Gastroesophageal sphincter (tissue), 4 donors: ENCODE measurements around the gene SMTNL2. TPM values are rescaled to one million over a fixed set of nuclear protein-coding genes. Genes with fewer than 3 reads are reported as not detected.

Source experiments
- ATAC-seq: fragments of 150-250 bp; one replicate; pipeline ENCODE4 v1.9.1; 2016; ENCODE audit warnings: mild to moderate bottlenecking, moderate library complexity
- H3K27ac ChIP-seq, 4 donors: fragments of 200-600 bp; sonication (generic) in 3 of 4; 1 replicate in 3 of 4; 2 replicates in 1 of 4; pipeline ENCODE4 v1.5.1; 2016 to 2019
- H3K27me3 ChIP-seq: fragments of 200-600 bp; sonication (generic); one replicate; pipeline ENCODE4 v1.5.1; 2019
- H3K36me3 ChIP-seq, 2 donors: fragments of 200-600 bp; sonication (generic); one replicate each; pipeline ENCODE4 v1.5.1; 2019; ENCODE audit warnings: control low read depth in 1 of 2
- H3K4me1 ChIP-seq, 3 donors: fragments of 200-600 bp; sonication (generic); 1 replicate in 2 of 3; 2 replicates in 1 of 3; pipeline ENCODE4 v1.5.1; 2016 to 2019; ENCODE audit warnings: control low read depth in 2 of 3
- H3K4me3 ChIP-seq, 2 donors: fragments of 200-600 bp; sonication (generic); one replicate each; pipeline ENCODE4 v1.5.1; 2019; ENCODE audit warnings: mild to moderate bottlenecking in 1 of 2, moderate library complexity in 1 of 2
- H3K9me3 ChIP-seq, 3 donors: fragments of 200-600 bp; sonication (generic); one replicate each; pipeline ENCODE4 v1.5.1; 2017 to 2019; ENCODE audit warnings: control low read depth in 2 of 3
- EP300 ChIP-seq: sonication (generic); formaldehyde crosslinking; IDR thresholded peaks from one replicate; pipeline ENCODE4 v1.6.1; 2017; ENCODE audit warnings: antibody characterized with exemption, mild to moderate bottlenecking
- POLR2A ChIP-seq, 2 donors: fragments of 450-650 bp; IDR thresholded peaks; one replicate each; pipeline ENCODE4 v1.6.1; 2017; ENCODE audit warnings: antibody characterized with exemption in 2 of 2, mild to moderate bottlenecking in 2 of 2, moderate library complexity in 1 of 2
- POLR2AphosphoS5 ChIP-seq: sonication (generic); formaldehyde crosslinking; IDR thresholded peaks from one replicate; pipeline ENCODE4 v1.6.1; 2017; ENCODE audit warnings: antibody characterized with exemption
- WGBS, 2 donors: methylation state at CpG; one replicate each; pipeline ENCODE4 v1.1.5; 2018; ENCODE audit warnings: low coverage in 1 of 2; 5-methylcytosine and 5-hydroxymethylcytosine counted together
- total RNA-seq, 4 donors: library from RNA; depleted of rRNA; stranded (reverse); fragments of >200 nt; gene quantifications; one replicate each; pipeline ENCODE4 v1.1.0, GENCODE V29; 2016
- TF ChIP-seq, protein P1 (sequence below), 4 experiments: fragments of 200-600 bp in 2 of 4; fragments of 450-650 bp in 2 of 4; sonication (generic) in 1 of 4; IDR thresholded peaks; one replicate each; pipeline ENCODE4 v1.5.1; 2017 to 2019; ENCODE audit warnings: antibody characterized with exemption in 4 of 4, mild to moderate bottlenecking in 2 of 4, moderate library complexity in 2 of 4

SMTNL2 gene
- total RNA-seq, 4 donors from 2014 or later: 2.0 to 5.2 (median 3.7) TPM

DNA sequence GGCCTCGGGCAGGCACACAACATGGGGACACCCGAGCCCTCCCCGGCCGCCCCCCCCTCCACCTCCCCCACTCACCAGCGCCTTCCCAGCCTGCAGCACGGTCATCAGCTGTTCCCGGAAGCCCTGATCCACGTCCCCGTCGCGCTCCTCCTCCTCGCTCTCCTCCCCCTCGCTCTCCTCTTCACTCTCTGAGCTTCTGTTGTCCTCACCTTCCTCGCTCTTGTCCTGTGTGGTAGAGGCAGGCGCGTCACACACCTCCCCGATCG lies 39.4 kb upstream of the SMTNL2 start:
- ATAC-seq: no peak
- H3K27me3 ChIP-seq: no peaks in the 10 kb centered on the region
- H3K27ac ChIP-seq: no peak overlapping the region
- H3K9me3 ChIP-seq: no peaks in the 10 kb centered on the region
- H3K4me1 ChIP-seq: peaks cover 0 to 25% (median 0%) of the 10 kb centered on the region in 3 donors
- H3K4me3 ChIP-seq: no peak overlapping the region
- peaks cover 0 to 100% of the 10 kb centered on the region in 2 donors for H3K36me3 ChIP-seq
- 76 to 90% methylated on average over 7 to 14 of the region's 18 CpGs for WGBS, 2 donors
- TF ChIP-seq POLR2A (IDR thresholded peaks at IDR 0.05) (no peak), POLR2AphosphoS5 (no peak), EP300 (no peak)
- TF ChIP-seq, protein P1, sequence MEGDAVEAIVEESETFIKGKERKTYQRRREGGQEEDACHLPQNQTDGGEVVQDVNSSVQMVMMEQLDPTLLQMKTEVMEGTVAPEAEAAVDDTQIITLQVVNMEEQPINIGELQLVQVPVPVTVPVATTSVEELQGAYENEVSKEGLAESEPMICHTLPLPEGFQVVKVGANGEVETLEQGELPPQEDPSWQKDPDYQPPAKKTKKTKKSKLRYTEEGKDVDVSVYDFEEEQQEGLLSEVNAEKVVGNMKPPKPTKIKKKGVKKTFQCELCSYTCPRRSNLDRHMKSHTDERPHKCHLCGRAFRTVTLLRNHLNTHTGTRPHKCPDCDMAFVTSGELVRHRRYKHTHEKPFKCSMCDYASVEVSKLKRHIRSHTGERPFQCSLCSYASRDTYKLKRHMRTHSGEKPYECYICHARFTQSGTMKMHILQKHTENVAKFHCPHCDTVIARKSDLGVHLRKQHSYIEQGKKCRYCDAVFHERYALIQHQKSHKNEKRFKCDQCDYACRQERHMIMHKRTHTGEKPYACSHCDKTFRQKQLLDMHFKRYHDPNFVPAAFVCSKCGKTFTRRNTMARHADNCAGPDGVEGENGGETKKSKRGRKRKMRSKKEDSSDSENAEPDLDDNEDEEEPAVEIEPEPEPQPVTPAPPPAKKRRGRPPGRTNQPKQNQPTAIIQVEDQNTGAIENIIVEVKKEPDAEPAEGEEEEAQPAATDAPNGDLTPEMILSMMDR (IDR thresholded peaks at IDR 0.05): no peak

DNA sequence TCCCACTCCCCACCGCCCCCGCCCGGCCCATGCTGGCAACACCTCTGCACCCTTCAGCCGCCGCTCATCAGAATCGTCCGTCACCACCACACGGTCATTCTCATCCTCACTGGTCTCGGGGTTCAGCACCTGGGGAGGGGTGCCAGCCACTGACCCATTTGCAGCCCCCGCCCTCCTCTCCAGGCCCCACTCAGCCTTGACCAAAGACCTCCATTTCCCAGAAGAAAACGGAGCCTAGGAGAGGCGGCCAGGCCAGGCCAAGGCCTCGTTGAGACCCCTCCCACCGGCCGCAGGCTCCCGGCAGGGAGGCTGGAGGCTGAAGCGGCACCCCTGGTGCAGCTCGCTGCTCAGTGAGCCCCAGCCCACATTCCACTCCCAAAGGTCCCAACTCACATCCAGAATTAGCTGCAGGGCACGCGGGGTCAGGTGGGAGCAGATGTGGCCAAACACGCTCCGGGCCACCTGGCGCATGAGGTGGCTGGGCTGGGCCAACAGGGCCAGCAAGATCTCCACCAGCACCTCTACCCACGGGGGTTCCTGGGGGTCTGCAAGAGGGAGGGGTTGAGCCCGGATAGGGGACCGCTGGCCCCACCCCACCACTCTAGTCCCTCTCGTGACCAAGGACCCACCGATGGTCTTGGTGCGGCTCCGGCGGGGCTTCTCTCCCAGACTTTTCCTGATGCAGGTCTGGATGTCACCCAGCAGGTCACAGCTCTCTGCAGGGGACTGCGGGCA lies 38.9 kb upstream of the SMTNL2 start:
- TF ChIP-seq, protein P1 (IDR thresholded peaks at IDR 0.05): no peak
- TF ChIP-seq POLR2AphosphoS5 (no peak), EP300 (no peak), POLR2A (IDR thresholded peaks at IDR 0.05) (no peak)
- peaks cover 0 to 20% (median 0%) of the 10 kb centered on the region in 3 donors for H3K4me1 ChIP-seq
- ATAC-seq: no peak
- H3K36me3 ChIP-seq: peaks cover 0 to 100% of the 10 kb centered on the region in 2 donors
- no peaks in the 10 kb centered on the region for H3K9me3 ChIP-seq
- WGBS, 2 donors: 90 to 100% methylated on average over 2 of the region's 32 CpGs
- H3K27ac ChIP-seq: no peak overlapping the region
- no peak overlapping the region for H3K4me3 ChIP-seq
- no peaks in the 10 kb centered on the region for H3K27me3 ChIP-seq

DNA sequence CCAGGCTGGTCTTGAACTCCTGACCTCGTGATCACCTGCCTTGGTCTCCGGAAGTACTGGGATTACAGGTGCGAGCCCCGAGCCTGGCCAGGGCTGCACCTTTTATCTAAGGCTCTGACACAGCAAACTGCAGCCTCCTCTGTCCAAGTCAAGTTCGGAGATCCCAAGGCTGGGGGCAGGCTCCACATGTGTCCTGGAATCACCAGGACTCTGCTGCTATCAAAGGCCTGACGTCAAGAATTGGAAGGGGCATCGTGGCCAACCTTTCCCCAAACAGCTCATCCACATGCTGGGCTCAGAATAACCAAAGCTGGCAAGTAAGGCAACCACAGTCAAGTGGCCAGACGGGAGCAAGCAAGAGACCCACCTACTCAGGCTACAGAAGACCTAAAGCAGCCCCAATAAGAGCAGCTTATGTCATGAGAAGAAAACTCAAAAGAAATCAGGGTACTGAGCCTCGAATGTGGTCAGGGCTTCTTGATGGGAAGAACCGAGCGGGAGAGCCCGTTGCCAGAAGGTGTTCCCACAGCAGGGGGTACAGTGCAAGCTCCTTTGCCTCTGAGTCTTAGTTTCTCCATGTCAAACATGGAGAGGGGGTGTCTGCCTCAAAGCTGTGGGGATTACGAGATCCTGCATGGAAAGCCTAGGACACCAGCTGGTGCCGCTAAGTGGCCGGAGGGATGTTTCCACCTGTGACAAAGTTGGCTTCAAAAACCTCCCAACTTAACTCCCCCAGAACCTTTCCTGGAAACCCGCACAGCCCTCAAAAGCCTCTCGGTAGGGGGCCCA lies 37.0 kb upstream of the SMTNL2 start:
- TF ChIP-seq POLR2AphosphoS5: no peak
- no peak for TF ChIP-seq EP300
- TF ChIP-seq, protein P1 (IDR thresholded peaks at IDR 0.05): no peak
- TF ChIP-seq POLR2A (IDR thresholded peaks at IDR 0.05): no peak
- Histone ChIP-seq H3K27ac (no peak overlapping the region), H3K4me3 (no peak overlapping the region), H3K4me1 (peaks cover 0 to 2% (median 0%) of the 10 kb centered on the region in 3 donors), H3K36me3 (peaks cover 0 to 100% of the 10 kb centered on the region in 2 donors), H3K9me3 (no peaks in the 10 kb centered on the region), H3K27me3 (no peaks in the 10 kb centered on the region)
- no peak for ATAC-seq
- WGBS, 2 donors: 91 to 100% methylated on average over 1 to 5 of the region's 17 CpGs

DNA sequence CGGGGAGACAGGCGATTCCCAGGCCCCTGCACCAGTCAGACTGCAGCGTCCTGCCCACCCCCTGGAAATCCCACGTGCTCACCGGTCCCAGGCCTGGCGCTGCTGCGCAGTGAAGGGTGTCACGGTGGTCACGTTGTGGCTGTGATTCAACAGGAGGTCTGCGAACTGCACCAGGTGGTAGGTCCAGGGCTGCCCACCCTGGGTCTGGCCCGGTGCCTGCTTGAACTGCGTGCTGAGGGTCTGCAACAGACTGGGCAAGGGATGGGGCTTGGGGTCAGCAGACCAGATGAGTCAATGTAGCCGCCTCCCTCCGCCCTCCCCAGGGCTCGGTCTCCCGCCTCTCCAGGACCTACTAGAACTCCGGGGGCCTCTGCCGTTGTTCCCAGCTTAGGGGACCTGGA lies 36.3 kb upstream of the SMTNL2 start:
- Histone ChIP-seq H3K27ac (no peak overlapping the region), H3K4me1 (no peaks in the 10 kb centered on the region), H3K9me3 (no peaks in the 10 kb centered on the region), H3K36me3 (peaks cover 0 to 100% of the 10 kb centered on the region in 2 donors), H3K27me3 (no peaks in the 10 kb centered on the region), H3K4me3 (no peak overlapping the region)
- WGBS, 2 donors: no CpG with 5 or more reads among the region's 18 CpGs
- no peak for ATAC-seq
- TF ChIP-seq POLR2A (IDR thresholded peaks at IDR 0.05) (no peak), EP300 (no peak), POLR2AphosphoS5 (no peak)
- TF ChIP-seq, protein P1 (IDR thresholded peaks at IDR 0.05): no peak
